GM21619 (cell line): ENCODE measurements around the gene ARHGAP25.

Experiments
- ATAC-seq: cut with Tn5 transposase; IDR thresholded peaks from one replicate; pipeline ENCODE4 v1.9.1; 2021; ENCODE audit not compliant: unreplicated experiment

The ARHGAP25 gene

GRCh38 chr2:68742626-68743415 is 8.2 kb downstream of the ARHGAP25 start:
- ATAC-seq: no peak

- ATAC-seq: no peak
These were observed 8.9 kb downstream of the ARHGAP25 start for GRCh38 chr2:68743531-68743930.

- ATAC-seq: no peak
These were observed 9.8 kb downstream of the ARHGAP25 start for GRCh38 chr2:68744366-68744912.

- ATAC-seq: no peak
These were observed 10.4 kb downstream of the ARHGAP25 start for GRCh38 chr2:68745006-68745405.

- no peak for ATAC-seq
These were observed 11.8 kb downstream of the ARHGAP25 start for GRCh38 chr2:68746408-68746807.

GRCh38 chr2:68747413-68747812 is 12.8 kb downstream of the ARHGAP25 start:
- ATAC-seq: no peak

GRCh38 chr2:68747900-68748299 is 13.3 kb downstream of the ARHGAP25 start:
- ATAC-seq: no peak

- no peak for ATAC-seq
These were observed 14.0 kb downstream of the ARHGAP25 start for GRCh38 chr2:68748568-68748967.

- no peak for ATAC-seq
These were observed 14.7 kb downstream of the ARHGAP25 start for GRCh38 chr2:68749345-68749744.

- ATAC-seq: no peak
These were observed 16.2 kb downstream of the ARHGAP25 start for GRCh38 chr2:68750592-68751396.

- ATAC-seq: peak; percentile 91
These were observed 17.1 kb downstream of the ARHGAP25 start for GRCh38 chr2:68751397-68752339.

- no peak for ATAC-seq
These were observed 18.7 kb downstream of the ARHGAP25 start for GRCh38 chr2:68753318-68753717.

GRCh38 chr2:68755071-68755470 is 20.5 kb downstream of the ARHGAP25 start:
- ATAC-seq: no peak

GRCh38 chr2:68756178-68756577 is 21.6 kb downstream of the ARHGAP25 start:
- ATAC-seq: no peak

- ATAC-seq: no peak
These were observed 22.5 kb downstream of the ARHGAP25 start for GRCh38 chr2:68757081-68757480.

- ATAC-seq: no peak
These were observed 27.5 kb downstream of the ARHGAP25 start for GRCh38 chr2:68762100-68762499.

- peak; percentile 58 for ATAC-seq
These were observed 28.1 kb downstream of the ARHGAP25 start for GRCh38 chr2:68762665-68763064.

- no peak for ATAC-seq
These were observed 29.6 kb downstream of the ARHGAP25 start for GRCh38 chr2:68764041-68764805.

- ATAC-seq: no peak
These were observed 30.2 kb downstream of the ARHGAP25 start for GRCh38 chr2:68764806-68765311.
